A549 (cell line): ENCODE data around the gene DDIAS. TPM values are rescaled to one million over a fixed set of nuclear protein-coding genes. Genes with fewer than 3 reads are reported as not detected.

ENCODE experiments used
- ATAC-seq, 2 experiments: fragments of 200-7000 bp in 1 of 2; fragments of >200 bp in 1 of 2; cut with Nextera tagmentation in 1 of 2; cut with Tn5 transposase in 1 of 2; 3 replicates each; pipeline versions ENCODE4 v1.8.0 to v1.9.1; 2018 to 2020; ENCODE audit warnings: mild to moderate bottlenecking in 1 of 2, moderate library complexity in 1 of 2
- CTCF ChIA-PET: fragments of 300-600 bp; sonication (Branson Sonifier 250); formaldehyde crosslinking; extraction: SDS; loops from one replicate; lab custom pipeline; 2021; ENCODE audit warnings: antibody characterized with exemption, inconsistent platforms; lab: Yijun Ruan, JAX
- POLR2A ChIA-PET: fragments of 350-600 bp; formaldehyde crosslinking; extraction: SDS; loops from one replicate; lab custom pipeline; 2021; ENCODE audit warnings: antibody characterized with exemption, inconsistent platforms; lab: Yijun Ruan, JAX
- DNase-seq, 2 experiments: peaks; one replicate each; pipeline versions ENCODE4 v3.0.0 to v3.0.0-alpha.2; 2011 to 2016; ENCODE audit warnings: low read depth in 1 of 2, low spot score in 1 of 2
- FAIRE-seq: peaks from 2 replicates; lab custom pipeline; 2011; peaks lifted over from hg19 to GRCh38; lab: Jason Lieb, UNC
- H3K27ac ChIP-seq, 2 experiments: fragments of >200 bp; sonication (Bioruptor Twin); formaldehyde crosslinking; 3 replicates each; pipeline ENCODE4 v1.5.1; 2016 to 2017
- H3K4me1 ChIP-seq: fragments of >200 bp; sonication (Bioruptor Twin); formaldehyde crosslinking; 3 replicates; pipeline ENCODE4 v1.6.1; 2016
- H3K4me2 ChIP-seq: fragments of >200 bp; sonication (Bioruptor Twin); formaldehyde crosslinking; 3 replicates; pipeline ENCODE4 v1.6.1; 2016
- H3K4me3 ChIP-seq: fragments of >200 bp; sonication (Bioruptor Twin); formaldehyde crosslinking; 3 replicates; pipeline ENCODE4 v1.5.1; 2016
- H3K9me3 ChIP-seq: fragments of >200 bp; sonication (Bioruptor Twin); formaldehyde crosslinking; 3 replicates; pipeline ENCODE4 v1.6.1; 2016
- BHLHE40 ChIP-seq: IDR thresholded peaks from 2 replicates; pipeline ENCODE4 v1.6.1; 2012; ENCODE audit warnings: low read depth, low read length, inconsistent platforms
- CHD2 ChIP-seq: fragments of 150-350 bp; IDR thresholded peaks from 2 replicates; pipeline ENCODE4 v1.6.1; 2014; ENCODE audit warnings: low read length; ENCODE audit not compliant: partially characterized antibody
- EHMT2 ChIP-seq: fragments of 200-600 bp; sonication (generic); IDR thresholded peaks from 2 replicates; pipeline ENCODE4 v1.6.1; 2016; ENCODE audit warnings: antibody characterized with exemption, low read depth, mild to moderate bottlenecking, moderate library complexity
- EP300 ChIP-seq, 2 experiments: fragments of >200 bp; sonication (Bioruptor Twin); formaldehyde crosslinking; IDR thresholded peaks; 2 replicates in 1 of 2; 3 replicates in 1 of 2; pipeline ENCODE4 v1.6.1; 2016 to 2017
- FOSL2 ChIP-seq, 2 experiments: fragments of 450-650 bp in 1 of 2; fragments of >200 bp in 1 of 2; sonication (Bioruptor Twin) in 1 of 2; formaldehyde crosslinking; IDR thresholded peaks; 2 replicates each; pipeline versions ENCODE4 v1.5.0 to v1.6.1; 2016 to 2020; ENCODE audit warnings: mild to moderate bottlenecking in 1 of 2, moderate library complexity in 1 of 2
- HEYL ChIP-seq: fragments of 250-450 bp; sonication (Bioruptor Pico); IDR thresholded peaks from 2 replicates; pipeline ENCODE4 v1.8.0; 2021; ENCODE audit warnings: mild to moderate bottlenecking, moderate library complexity
- KDM5A ChIP-seq: fragments of 200-600 bp; sonication (generic); IDR thresholded peaks from 2 replicates; pipeline ENCODE4 v1.6.1; 2016; ENCODE audit warnings: antibody characterized with exemption, mild to moderate bottlenecking
- MAZ ChIP-seq: fragments of 150-350 bp; IDR thresholded peaks from 2 replicates; pipeline ENCODE4 v1.6.1; 2014; ENCODE audit warnings: antibody characterized with exemption, low read depth, low read length, borderline replicate concordance
- MYC ChIP-seq: IDR thresholded peaks from 2 replicates; pipeline ENCODE4 v1.6.1; 2012; ENCODE audit warnings: mild to moderate bottlenecking, inconsistent platforms, low read length, improper control_type of control experiment, borderline replicate concordance
- NFE2L2 ChIP-seq: fragments of 150-350 bp; conservative IDR thresholded peaks from 2 replicates; pipeline ENCODE4 v1.6.1; 2014; ENCODE audit warnings: low read length
- PHF8 ChIP-seq: fragments of 200-600 bp; sonication (generic); IDR thresholded peaks from 2 replicates; pipeline ENCODE4 v1.6.1; 2016; ENCODE audit warnings: low read depth, mild to moderate bottlenecking, antibody characterized with exemption, moderate library complexity, borderline replicate concordance
- POLR2A ChIP-seq: IDR thresholded peaks from 2 replicates; pipeline ENCODE4 v1.6.1; 2012; ENCODE audit warnings: mild to moderate bottlenecking, low read length
- POLR2AphosphoS2 ChIP-seq: conservative IDR thresholded peaks from 2 replicates; pipeline ENCODE4 v1.6.1; 2012; ENCODE audit warnings: low read length, improper control_type of control experiment, inconsistent platforms
- RAD21 ChIP-seq, 2 experiments: fragments of >200 bp in 1 of 2; sonication (Bioruptor Twin) in 1 of 2; formaldehyde crosslinking in 1 of 2; IDR thresholded peaks in 1 of 2; conservative IDR thresholded peaks in 1 of 2; 2 replicates in 1 of 2; 3 replicates in 1 of 2; pipeline ENCODE4 v1.6.1; 2012 to 2018; ENCODE audit warnings: inconsistent platforms in 1 of 2
- RARB ChIP-seq: fragments of 250-450 bp; sonication (Bioruptor Pico); IDR thresholded peaks from 2 replicates; pipeline ENCODE4 v1.8.0; 2021; ENCODE audit warnings: mild to moderate bottlenecking, moderate library complexity
- SMC3 ChIP-seq: fragments of >200 bp; sonication (Bioruptor Twin); formaldehyde crosslinking; IDR thresholded peaks from 3 replicates; pipeline ENCODE4 v1.6.1; 2018; ENCODE audit warnings: inconsistent platforms
- SREBF2 ChIP-seq: fragments of 450-650 bp; IDR thresholded peaks from 2 replicates; pipeline ENCODE4 v1.6.1; 2014; ENCODE audit warnings: mild to moderate bottlenecking, moderate library complexity
- TFCP2L1 ChIP-seq: fragments of 250-450 bp; sonication (Bioruptor Pico); IDR thresholded peaks from 2 replicates; pipeline ENCODE4 v1.5.0; 2021; ENCODE audit warnings: mild to moderate bottlenecking
- ZC3H11A ChIP-seq: fragments of 450-650 bp; IDR thresholded peaks from 2 replicates; pipeline ENCODE4 v1.6.1; 2014; ENCODE audit warnings: antibody characterized with exemption, mild to moderate bottlenecking
- ZNF302 ChIP-seq: fragments of 250-450 bp; sonication (Bioruptor Pico); IDR thresholded peaks from 2 replicates; pipeline ENCODE4 v1.9.0; 2021; ENCODE audit warnings: inconsistent platforms, mild to moderate bottlenecking, moderate library complexity
- WGBS: methylation state at CpG from one replicate; pipeline ENCODE4 v1.1.6; 2017; ENCODE audit errors: missing lambda C conversion rate; 5-methylcytosine and 5-hydroxymethylcytosine counted together
- polyA plus RNA-seq, 4 experiments: library from polyadenylated mRNA; depleted of rRNA in 3 of 4; stranded (reverse); fragments of >200 nt; fragmentation: RNase III in 1 of 4; extraction: RNeasy Plus Mini Kit Qiagen cat#74134 plus additional on column Dnase treatment in 1 of 4; gene quantifications; 2 replicates in 3 of 4; 3 replicates in 1 of 4; pipeline ENCODE4 v1.2.3, GENCODE V29; 2011 to 2017
- TF ChIP-seq, protein P1 (sequence below): fragments of >200 bp; sonication (Bioruptor Twin); formaldehyde crosslinking; IDR thresholded peaks from 3 replicates; pipeline ENCODE4 v1.6.1; 2016
- TF ChIP-seq, protein P2 (sequence below): fragments of >200 bp; sonication (Bioruptor Twin); formaldehyde crosslinking; IDR thresholded peaks from 3 replicates; pipeline ENCODE4 v1.5.1; 2016

The DDIAS gene
- polyA plus RNA-seq, 2 of the 4 experiments (the other 2 are of a cell fraction) = 14.7 to 23.9 TPM

DNA sequence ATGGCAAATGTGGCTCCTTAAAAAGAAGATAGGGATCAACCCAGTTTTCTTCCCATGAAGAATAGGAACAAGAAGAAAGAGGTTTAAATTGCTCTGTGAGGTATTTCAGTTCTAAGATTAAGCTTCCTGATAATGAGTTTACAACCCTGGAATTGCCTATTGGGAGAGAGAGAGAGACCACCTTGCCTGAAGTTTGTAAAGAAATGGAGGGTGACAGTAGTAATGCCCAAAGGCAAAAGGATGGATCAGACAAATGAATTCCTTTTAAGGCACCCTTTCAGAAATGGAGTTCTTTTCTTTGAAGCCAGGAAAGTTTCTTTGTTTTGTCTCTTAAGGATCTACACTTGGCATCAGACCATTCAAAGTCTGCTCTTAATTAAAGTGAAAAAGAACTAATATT is 74.3 kb downstream of the DDIAS start:
- POLR2A ChIA-PET = no interaction called here
- Histone ChIP-seq H3K4me1 (peaks cover 26% of the 10 kb centered on the region), H3K27ac (no peak overlapping the region), H3K9me3 (no peaks in the 10 kb centered on the region), H3K4me3 (no peak overlapping the region), H3K4me2 (no peak overlapping the region)
- CTCF ChIA-PET = no interaction called here
- ATAC-seq (no peak), FAIRE-seq (no peak), DNase-seq (no peak)
- TF ChIP-seq EHMT2 = no peak
- no peak for TF ChIP-seq HEYL
- TF ChIP-seq EP300 (IDR thresholded peaks at IDR 0.05) = no peak
- TF ChIP-seq, protein P1, sequence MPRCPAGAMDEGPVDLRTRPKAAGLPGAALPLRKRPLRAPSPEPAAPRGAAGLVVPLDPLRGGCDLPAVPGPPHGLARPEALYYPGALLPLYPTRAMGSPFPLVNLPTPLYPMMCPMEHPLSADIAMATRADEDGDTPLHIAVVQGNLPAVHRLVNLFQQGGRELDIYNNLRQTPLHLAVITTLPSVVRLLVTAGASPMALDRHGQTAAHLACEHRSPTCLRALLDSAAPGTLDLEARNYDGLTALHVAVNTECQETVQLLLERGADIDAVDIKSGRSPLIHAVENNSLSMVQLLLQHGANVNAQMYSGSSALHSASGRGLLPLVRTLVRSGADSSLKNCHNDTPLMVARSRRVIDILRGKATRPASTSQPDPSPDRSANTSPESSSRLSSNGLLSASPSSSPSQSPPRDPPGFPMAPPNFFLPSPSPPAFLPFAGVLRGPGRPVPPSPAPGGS = no peak
- TF ChIP-seq RAD21 (conservative IDR thresholded peaks at IDR 0.05 in 1 of 2, IDR thresholded peaks at IDR 0.05 in 1 of 2) = no peak

DNA sequence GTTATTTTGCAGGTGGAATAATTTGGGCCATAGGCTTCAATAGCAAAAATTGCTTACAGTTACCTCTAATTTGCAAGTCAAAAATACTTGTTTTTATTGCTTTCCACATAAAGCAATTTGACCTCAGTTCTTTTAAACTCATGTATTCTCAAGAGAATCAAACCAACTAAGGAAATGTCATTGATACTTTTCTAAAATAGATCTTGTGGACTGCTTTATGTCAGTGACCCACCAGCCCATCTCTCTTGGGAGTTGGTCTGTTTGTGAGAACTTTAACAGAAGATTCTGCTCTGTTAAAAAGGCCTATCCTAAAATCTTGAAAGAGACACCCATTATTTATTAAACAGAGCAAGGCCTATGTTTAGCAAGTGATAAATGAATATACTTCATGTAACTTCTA is 75.2 kb downstream of the DDIAS start:
- no peak overlapping the region for H3K4me2 ChIP-seq
- no peak overlapping the region for H3K4me3 ChIP-seq
- TF ChIP-seq PHF8 (no peak), POLR2A (no peak), BHLHE40 (no peak), SMC3 (no peak), RAD21 (conservative IDR thresholded peaks at IDR 0.05 in 1 of 2, IDR thresholded peaks at IDR 0.05 in 1 of 2) (no peak), ZNF302 (CRISPR knock-in tag) (no peak), TFCP2L1 (CRISPR knock-in tag) (no peak)
- no peaks in the 10 kb centered on the region for H3K9me3 ChIP-seq
- DNase-seq (no peak), FAIRE-seq (no peak), ATAC-seq (no peak)
- no peak overlapping the region for H3K27ac ChIP-seq
- H3K4me1 ChIP-seq = peaks cover 27% of the 10 kb centered on the region
- POLR2A ChIA-PET = no interaction called here
- CTCF ChIA-PET = no interaction called here

DNA sequence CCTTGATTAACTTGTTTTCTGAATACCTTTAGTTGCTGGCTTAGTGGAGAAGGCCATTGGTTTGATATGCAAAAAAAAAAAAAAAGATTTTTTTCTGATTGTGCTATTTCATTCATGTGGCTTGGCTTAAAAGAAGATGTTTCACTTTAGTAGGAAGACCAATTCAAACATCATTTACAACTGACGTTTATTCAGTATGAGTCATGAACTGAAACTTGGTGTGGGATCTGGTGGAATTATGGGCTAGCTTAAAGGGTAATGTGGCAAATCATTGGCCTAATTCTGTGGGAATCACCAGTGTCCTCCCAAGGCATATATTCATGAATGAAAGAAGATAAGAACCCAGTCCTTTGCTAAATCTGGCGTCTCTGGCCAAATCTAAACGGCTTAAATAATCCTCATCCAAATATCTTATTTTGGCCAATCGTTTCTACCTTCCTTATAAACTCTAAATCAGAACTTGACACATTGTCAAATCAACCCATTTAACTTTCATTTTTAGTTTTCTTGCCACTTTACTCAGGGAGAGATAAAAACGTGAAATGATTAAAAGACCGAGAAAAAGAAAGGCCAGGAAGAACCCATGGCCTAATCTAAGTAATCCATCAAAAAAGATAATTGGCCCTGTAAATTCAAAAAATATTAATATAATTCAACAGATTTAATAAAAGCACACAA is 77.0 kb downstream of the DDIAS start:
- peak in 1 of 2 experiments; percentile 32; a peak in 1 of 6 replicates for ATAC-seq
- no peak overlapping the region for H3K4me3 ChIP-seq
- WGBS = 78% methylated on average over 6 of the region's 6 CpGs
- no peaks in the 10 kb centered on the region for H3K9me3 ChIP-seq
- peak overlapping the region; percentile 27; the same call in 1 of the 3 replicates for H3K4me2 ChIP-seq
- TF ChIP-seq FOSL2 (IDR thresholded peaks at IDR 0.05) = 0 out of 2 replicates have a peak, but pooled peaks have one; percentile 22
- peak; percentile 48; the same call in 1 of the 2 replicates for TF ChIP-seq FOSL2 (CRISPR knock-in tag; IDR thresholded peaks at IDR 0.05)
- no peak for TF ChIP-seq MYC
- TF ChIP-seq, all 56 proteins: peak for 1
- CTCF ChIA-PET = no interaction called here
- peaks cover 27% of the 10 kb centered on the region for H3K4me1 ChIP-seq
- no peak overlapping the region for H3K27ac ChIP-seq
- DNase-seq (peak in 1 of 2 experiments; percentile 23), FAIRE-seq (peak; percentile 86)
- POLR2A ChIA-PET = interaction anchor here (0.5 kb wide), 1 partner anchor 68 kb away, joined by 4 read pairs; no protein-coding TSS in a partner anchor

DNA sequence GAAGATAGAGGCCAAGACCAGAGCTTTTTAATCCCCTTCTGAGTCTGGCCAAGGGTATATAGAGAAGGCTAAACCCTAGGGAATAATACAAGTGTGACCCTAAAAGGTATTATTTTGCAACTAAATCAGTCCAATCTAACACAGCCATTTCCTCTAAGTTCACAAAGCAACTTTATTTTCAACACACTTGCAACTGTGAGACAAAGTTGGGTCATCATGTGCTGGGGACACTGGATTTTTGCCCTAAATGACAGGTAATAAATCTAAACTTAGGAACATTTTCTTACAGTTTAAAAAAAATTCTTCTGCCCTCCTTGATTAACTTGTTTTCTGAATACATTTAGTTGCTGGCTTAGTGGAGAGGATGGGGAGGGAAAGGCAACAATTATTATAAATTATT is 78.3 kb downstream of the DDIAS start:
- peaks cover 27% of the 10 kb centered on the region for H3K4me1 ChIP-seq
- H3K4me2 ChIP-seq = peak overlapping the region; percentile 24; the same call in 1 of the 3 replicates
- H3K4me3 ChIP-seq = no peak overlapping the region
- no peaks in the 10 kb centered on the region for H3K9me3 ChIP-seq
- CTCF ChIA-PET = no interaction called here
- no peak for TF ChIP-seq ZC3H11A
- TF ChIP-seq KDM5A = no peak
- TF ChIP-seq NFE2L2 = no peak
- TF ChIP-seq RARB (CRISPR knock-in tag) = no peak
- TF ChIP-seq MYC = no peak
- TF ChIP-seq CHD2 = no peak
- no peak for TF ChIP-seq POLR2AphosphoS2
- no peak for TF ChIP-seq SREBF2
- TF ChIP-seq, protein P2, sequence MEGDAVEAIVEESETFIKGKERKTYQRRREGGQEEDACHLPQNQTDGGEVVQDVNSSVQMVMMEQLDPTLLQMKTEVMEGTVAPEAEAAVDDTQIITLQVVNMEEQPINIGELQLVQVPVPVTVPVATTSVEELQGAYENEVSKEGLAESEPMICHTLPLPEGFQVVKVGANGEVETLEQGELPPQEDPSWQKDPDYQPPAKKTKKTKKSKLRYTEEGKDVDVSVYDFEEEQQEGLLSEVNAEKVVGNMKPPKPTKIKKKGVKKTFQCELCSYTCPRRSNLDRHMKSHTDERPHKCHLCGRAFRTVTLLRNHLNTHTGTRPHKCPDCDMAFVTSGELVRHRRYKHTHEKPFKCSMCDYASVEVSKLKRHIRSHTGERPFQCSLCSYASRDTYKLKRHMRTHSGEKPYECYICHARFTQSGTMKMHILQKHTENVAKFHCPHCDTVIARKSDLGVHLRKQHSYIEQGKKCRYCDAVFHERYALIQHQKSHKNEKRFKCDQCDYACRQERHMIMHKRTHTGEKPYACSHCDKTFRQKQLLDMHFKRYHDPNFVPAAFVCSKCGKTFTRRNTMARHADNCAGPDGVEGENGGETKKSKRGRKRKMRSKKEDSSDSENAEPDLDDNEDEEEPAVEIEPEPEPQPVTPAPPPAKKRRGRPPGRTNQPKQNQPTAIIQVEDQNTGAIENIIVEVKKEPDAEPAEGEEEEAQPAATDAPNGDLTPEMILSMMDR = no peak
- TF ChIP-seq MAZ = no peak
- DNase-seq (no peak), ATAC-seq (no peak), FAIRE-seq (no peak)
- POLR2A ChIA-PET = interaction anchor here (1.0 kb wide), 1 partner anchor 92 kb away, joined by 3 read pairs; the partner anchor contains the start of gene RAB30
- H3K27ac ChIP-seq = peak overlapping the region in 1 of 2 experiments; percentile 17; a peak in 1 of 6 replicates
